GM23248 (cell line): ENCODE measurements around the gene MICB. TPM values are rescaled to one million over a fixed set of nuclear protein-coding genes. Genes with fewer than 3 reads are reported as not detected.
A peak's percentile ranks its signal among the peaks of the same experiment; 100 is the strongest.

Source experiments
- DNase-seq: peaks from one replicate; pipeline ENCODE4 v3.0.0-alpha.2; 2015
- H2AFZ ChIP-seq: fragments of 200-600 bp; sonication (generic); 2 replicates; pipeline ENCODE4 v1.6.1; 2016; ENCODE audit warnings: antibody characterized with exemption
- H3F3A ChIP-seq: fragments of 200-600 bp; sonication (generic); 2 replicates; pipeline ENCODE4 v1.6.1; 2016; ENCODE audit warnings: mild to moderate bottlenecking, antibody characterized with exemption, mixed run types; ENCODE audit not compliant: insufficient read depth
- H3K27ac ChIP-seq: fragments of 200-600 bp; sonication (generic); 2 replicates; pipeline ENCODE4 v1.5.1; 2016; ENCODE audit warnings: mild to moderate bottlenecking
- H3K27me3 ChIP-seq: fragments of 200-600 bp; sonication (generic); replicated peaks from 2 replicates; pipeline ENCODE4 v1.6.1; 2016; ENCODE audit warnings: mild to moderate bottlenecking; ENCODE audit not compliant: insufficient read depth
- H3K36me3 ChIP-seq: fragments of 200-600 bp; sonication (generic); 2 replicates; pipeline ENCODE4 v1.6.1; 2016; ENCODE audit warnings: low read depth, mild to moderate bottlenecking
- H3K4me1 ChIP-seq: fragments of 200-600 bp; sonication (generic); 2 replicates; pipeline ENCODE4 v1.6.1; 2016; ENCODE audit warnings: mild to moderate bottlenecking; ENCODE audit not compliant: insufficient read depth
- H3K4me2 ChIP-seq: fragments of 200-600 bp; sonication (generic); one replicate; pipeline ENCODE4 v1.6.1; 2016; ENCODE audit warnings: mild to moderate bottlenecking; ENCODE audit not compliant: unreplicated experiment
- H3K4me3 ChIP-seq: fragments of 200-600 bp; sonication (generic); 2 replicates; pipeline ENCODE4 v1.5.1; 2016; ENCODE audit warnings: mild to moderate bottlenecking
- H3K79me2 ChIP-seq: fragments of 200-600 bp; sonication (generic); 2 replicates; pipeline ENCODE4 v1.6.1; 2016; ENCODE audit warnings: mild to moderate bottlenecking; ENCODE audit not compliant: insufficient read depth
- H3K9ac ChIP-seq: fragments of 200-600 bp; sonication (generic); 2 replicates; pipeline ENCODE4 v1.6.1; 2016; ENCODE audit warnings: mild to moderate bottlenecking
- H3K9me2 ChIP-seq: fragments of 200-600 bp; sonication (generic); 2 replicates; pipeline ENCODE4 v1.6.1; 2016; ENCODE audit warnings: mixed run types, mild to moderate bottlenecking, moderate library complexity; ENCODE audit not compliant: insufficient read depth
- H3K9me3 ChIP-seq: fragments of 200-600 bp; sonication (generic); one replicate; pipeline ENCODE4 v1.6.1; 2017; ENCODE audit warnings: low read depth
- H4K20me1 ChIP-seq: fragments of 200-600 bp; sonication (generic); 2 replicates; pipeline ENCODE4 v1.6.0; 2016; ENCODE audit not compliant: insufficient read depth
- EZH2 ChIP-seq: fragments of 200-600 bp; sonication (generic); IDR thresholded peaks from 2 replicates; pipeline ENCODE4 v1.6.1; 2018; ENCODE audit warnings: antibody characterized with exemption, mild to moderate bottlenecking; ENCODE audit not compliant: insufficient read depth, poor library complexity, severe bottlenecking
- EZH2phosphoT487 ChIP-seq: fragments of 200-600 bp; sonication (generic); IDR thresholded peaks from 2 replicates; pipeline ENCODE4 v1.6.1; 2018; ENCODE audit warnings: antibody characterized with exemption, moderate library complexity, mild to moderate bottlenecking, low read depth; ENCODE audit not compliant: insufficient read depth
- WGBS, 2 experiments: methylation state at CpG; one replicate each; pipeline ENCODE4 v1.1.6; 2015 to 2017; ENCODE audit warnings: low lambda C conversion rate in 2 of 2, low coverage in 1 of 2; ENCODE audit errors: missing lambda C conversion rate in 2 of 2; 5-methylcytosine and 5-hydroxymethylcytosine counted together
- in situ Hi-C: fragments of 300-500 bp; cut with MboI; formaldehyde crosslinking; loops from 2 replicates; pipeline ENCODE4 v1.15.0; 2020
- polyA plus RNA-seq: library from polyadenylated mRNA; unstranded; fragments of >200 nt; fragmentation: Nextera tagmentation; extraction: Ambion mirVana; gene quantifications from 2 replicates; pipeline ENCODE4 v1.2.1, GENCODE V29; 2016
- total RNA-seq: library from RNA; depleted of rRNA; stranded (reverse); fragments of >200 nt; shearing (Covaris generic); gene quantifications from 2 replicates; pipeline ENCODE4 v1.2.3, GENCODE V29; 2014

The MICB gene
- total and polyA plus RNA-seq, 2 experiments from 2014 or later: 4.1 to 4.2 TPM

DNA sequence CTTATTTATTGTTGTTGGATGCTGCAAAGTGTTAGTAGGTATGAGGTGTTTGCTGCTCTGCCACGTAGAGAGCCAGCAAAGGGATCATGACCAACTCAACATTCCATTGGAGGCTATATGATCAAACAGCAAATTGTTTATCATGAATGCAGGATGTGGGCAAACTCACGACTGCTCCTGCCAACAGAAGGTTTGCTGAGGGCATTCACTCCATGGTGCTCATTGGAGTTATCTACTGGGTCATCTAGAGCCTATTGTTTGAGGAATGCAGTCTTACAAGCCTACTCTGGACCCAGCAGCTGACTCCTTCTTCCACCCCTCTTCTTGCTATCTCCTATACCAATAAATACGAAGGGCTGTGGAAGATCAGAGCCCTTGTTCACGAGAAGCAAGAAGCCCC is 12.1 kb downstream of the MICB start:
- TF ChIP-seq EZH2phosphoT487 (no peak), EZH2 (no peak)
- H2AFZ ChIP-seq: no peak overlapping the region
- DNase-seq: no peak
- no peaks in the 10 kb centered on the region for H3K36me3 ChIP-seq
- no peaks in the 10 kb centered on the region for H4K20me1 ChIP-seq
- H3K4me1 ChIP-seq: peaks cover 11% of the 10 kb centered on the region
- WGBS, 2 experiments: 63% methylated on average over 4 of the region's 4 CpGs
- H3F3A ChIP-seq: peaks cover 9% of the 10 kb centered on the region; the same call in 1 of the 2 replicates
- no peak overlapping the region for H3K9ac ChIP-seq
- H3K27ac ChIP-seq: no peak overlapping the region
- H3K9me3 ChIP-seq: no peaks in the 10 kb centered on the region
- no peaks in the 10 kb centered on the region for H3K9me2 ChIP-seq
- H3K4me3 ChIP-seq: no peak overlapping the region
- H3K27me3 ChIP-seq: no peaks in the 10 kb centered on the region
- no peak overlapping the region for H3K4me2 ChIP-seq
- in situ Hi-C loops: no loop called here
- peaks cover 5% of the 10 kb centered on the region; the same call in 1 of the 2 replicates for H3K79me2 ChIP-seq

DNA sequence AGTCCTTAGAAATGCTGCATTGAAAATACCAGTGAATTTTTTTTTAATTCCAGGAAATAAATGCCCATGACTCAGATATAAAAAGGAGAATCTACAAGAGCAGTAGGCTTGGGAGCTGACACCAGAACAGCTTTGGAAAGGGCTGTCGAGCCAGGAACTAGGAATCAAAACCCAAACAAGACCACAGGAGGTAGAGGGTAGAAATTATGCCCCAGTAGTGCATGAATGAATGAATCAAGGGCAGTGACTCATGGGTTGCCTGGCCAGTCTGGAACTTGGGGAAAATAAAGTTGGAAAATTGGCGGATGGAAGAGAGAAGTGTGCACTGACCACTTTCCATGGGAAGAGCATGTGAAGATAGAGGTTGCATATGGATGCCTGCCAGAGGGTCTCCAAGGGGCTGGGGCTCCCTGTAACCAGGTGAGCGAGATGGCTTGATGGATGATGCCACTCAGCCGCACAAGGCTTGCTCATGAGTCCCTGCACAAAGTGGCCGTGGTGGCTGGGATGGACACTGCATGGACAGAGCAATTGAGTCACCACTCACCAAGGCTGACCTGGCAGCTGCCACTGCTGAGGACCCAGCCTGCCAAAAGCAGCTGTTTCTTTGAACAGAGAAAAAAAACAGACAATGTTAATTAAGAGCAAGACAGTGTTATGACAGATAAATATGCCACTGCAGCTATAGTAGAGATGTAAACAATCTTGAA is 15.7 kb downstream of the MICB start:
- no peaks in the 10 kb centered on the region for H3K9me2 ChIP-seq
- WGBS, 2 experiments: 52 to 63% methylated on average over 5 of the region's 5 CpGs
- H3K27me3 ChIP-seq: no peaks in the 10 kb centered on the region
- peaks cover 19% of the 10 kb centered on the region for H3F3A ChIP-seq
- no peaks in the 10 kb centered on the region for H3K36me3 ChIP-seq
- DNase-seq: peak; percentile 48
- no peaks in the 10 kb centered on the region for H3K79me2 ChIP-seq
- no peak overlapping the region for H2AFZ ChIP-seq
- TF ChIP-seq EZH2phosphoT487 (no peak), EZH2 (no peak)
- no peak overlapping the region for H3K9ac ChIP-seq
- H3K9me3 ChIP-seq: no peaks in the 10 kb centered on the region
- no peak overlapping the region for H3K4me2 ChIP-seq
- H3K27ac ChIP-seq: no peak overlapping the region
- no peak overlapping the region for H3K4me3 ChIP-seq
- H4K20me1 ChIP-seq: no peaks in the 10 kb centered on the region
- H3K4me1 ChIP-seq: peaks cover 19% of the 10 kb centered on the region
- in situ Hi-C loops: no loop called here

- WGBS, 2 experiments: 61 to 74% methylated on average over 3 of the region's 3 CpGs
- no peak overlapping the region for H2AFZ ChIP-seq
- H3K9me3 ChIP-seq: no peaks in the 10 kb centered on the region
- no peaks in the 10 kb centered on the region for H3K9me2 ChIP-seq
- TF ChIP-seq EZH2phosphoT487: no peak
- no peak for TF ChIP-seq EZH2
- H3K9ac ChIP-seq: no peak overlapping the region
- in situ Hi-C loops: no loop called here
- no peaks in the 10 kb centered on the region for H4K20me1 ChIP-seq
- no peaks in the 10 kb centered on the region for H3K36me3 ChIP-seq
- no peaks in the 10 kb centered on the region for H3K27me3 ChIP-seq
- H3F3A ChIP-seq: peaks cover 18% of the 10 kb centered on the region
- peaks cover 17% of the 10 kb centered on the region for H3K4me1 ChIP-seq
- H3K79me2 ChIP-seq: no peaks in the 10 kb centered on the region
- no peak for DNase-seq
- H3K4me3 ChIP-seq: no peak overlapping the region
- H3K4me2 ChIP-seq: no peak overlapping the region
- no peak overlapping the region for H3K27ac ChIP-seq
These were observed 23.9 kb downstream of the MICB start for GRCh38 chr6:31521835-31522234.

DNA sequence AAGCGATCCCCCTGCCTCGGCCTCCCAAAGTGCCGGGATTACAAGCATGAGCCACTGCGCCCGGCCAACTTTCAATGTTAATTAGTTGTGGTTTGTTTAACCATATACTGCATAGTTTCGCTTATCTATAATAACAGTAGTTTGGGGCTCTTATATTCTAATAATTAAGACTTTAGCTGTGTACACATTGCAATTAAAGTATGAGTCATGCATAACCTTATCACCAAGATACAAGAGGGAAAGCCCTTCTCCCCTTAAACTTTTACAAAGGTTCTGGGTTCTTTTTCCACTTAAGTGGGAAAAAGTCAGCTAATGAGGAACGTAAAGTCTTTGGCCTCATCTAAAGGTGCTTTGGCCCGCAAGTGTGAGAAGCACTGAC is 27.6 kb downstream of the MICB start:
- H3F3A ChIP-seq: peaks cover 32% of the 10 kb centered on the region
- no peak overlapping the region for H2AFZ ChIP-seq
- DNase-seq: no peak
- H3K9me2 ChIP-seq: no peaks in the 10 kb centered on the region
- in situ Hi-C loops: no loop called here
- H3K9ac ChIP-seq: peak overlapping the region; percentile 46; the same call in 1 of the 2 replicates
- no peaks in the 10 kb centered on the region for H4K20me1 ChIP-seq
- H3K4me2 ChIP-seq: peak overlapping the region; percentile 18
- H3K79me2 ChIP-seq: no peaks in the 10 kb centered on the region
- no peaks in the 10 kb centered on the region for H3K9me3 ChIP-seq
- no peak overlapping the region for H3K4me3 ChIP-seq
- TF ChIP-seq EZH2 (no peak), EZH2phosphoT487 (no peak)
- peaks cover 18% of the 10 kb centered on the region for H3K4me1 ChIP-seq
- 74 to 80% methylated on average over 8 of the region's 8 CpGs for WGBS, 2 experiments
- H3K27me3 ChIP-seq: no peaks in the 10 kb centered on the region
- H3K36me3 ChIP-seq: peaks cover 8% of the 10 kb centered on the region; the same call in 1 of the 2 replicates
- peak overlapping the region; percentile 81 for H3K27ac ChIP-seq
